Measurements from ENCODE around the gene SHOC2. TPM values are rescaled to one million over a fixed set of nuclear protein-coding genes. Genes with fewer than 3 reads are reported as not detected.

Gene SHOC2
- polyA plus RNA-seq, 1 of the 3 experiments (the other 2 are of a cell fraction) = 6.9 TPM

- 90% methylated on average over 3 of the region's 3 CpGs for WGBS (ENCODE audit: low lambda C conversion rate)
- Histone ChIP-seq H4K20me1 (ENCODE audit: insufficient read depth) (peaks cover 44% of the 10 kb centered on the region), H3K4me2 (no peak overlapping the region), H3F3A (replicated peaks; ENCODE audit: insufficient read depth) (no peaks in the 10 kb centered on the region), H3K27ac (ENCODE audit: low read depth in 2 of 2, low read length in 1 of 2) (no peak overlapping the region), H3K36me3 (replicated peaks in 1 of 2; ENCODE audit: control insufficient read depth in 1 of 2, insufficient read depth in 2 of 2, low read length in 1 of 2) (peaks cover 0 to 39% of the 10 kb centered on the region in 2 experiments), H3K9me3 (no peaks in the 10 kb centered on the region), H2AFZ (ENCODE audit: low read depth) (no peak overlapping the region), H3K9me2 (no peaks in the 10 kb centered on the region), H3K9ac (no peak overlapping the region), H3K4me1 (ENCODE audit: control insufficient read depth in 1 of 2, insufficient read depth in 2 of 2, low read depth in 1 of 2, low read length in 1 of 2) (no peaks in the 10 kb centered on the region), H3K79me2 (ENCODE audit: insufficient read depth) (peaks cover 95% of the 10 kb centered on the region), H3K4me3 (ENCODE audit: low read depth in 2 of 2, low read length in 1 of 2) (no peak overlapping the region), H3K27me3 (ENCODE audit: insufficient read depth) (no peaks in the 10 kb centered on the region)
- no peak for DNase-seq
- TF ChIP-seq MEF2A (IDR thresholded peaks at IDR 0.05; ENCODE audit: borderline replicate concordance, low read depth) (no peak), REST (IDR thresholded peaks at IDR 0.05; ENCODE audit: low read depth, low read length) (no peak), MXI1 (IDR thresholded peaks at IDR 0.05; ENCODE audit: low read depth, low read length) (no peak)
- CTCF ChIA-PET = interaction anchor here (0.9 kb wide), 1 partner anchor 11 kb away, joined by 3 read pairs; no protein-coding TSS in a partner anchor
- POLR2A ChIA-PET = no interaction called here
These were observed 54.0 kb downstream of the SHOC2 start for GRCh38 chr10:110973400-110973799.

- H3K9me3 ChIP-seq = no peaks in the 10 kb centered on the region
- H3K36me3 ChIP-seq (replicated peaks in 1 of 2; ENCODE audit: control insufficient read depth in 1 of 2, insufficient read depth in 2 of 2, low read length in 1 of 2) = peaks cover 4 to 26% of the 10 kb centered on the region in 2 experiments
- no peak overlapping the region for H2AFZ ChIP-seq (ENCODE audit: low read depth)
- H4K20me1 ChIP-seq (ENCODE audit: insufficient read depth) = peaks cover 26% of the 10 kb centered on the region; the same call in 1 of the 2 replicates
- no peak overlapping the region for H3K4me3 ChIP-seq (ENCODE audit: low read depth in 2 of 2, low read length in 1 of 2)
- POLR2A ChIA-PET = no interaction called here
- H3F3A ChIP-seq (replicated peaks; ENCODE audit: insufficient read depth) = no peaks in the 10 kb centered on the region
- H3K27ac ChIP-seq (ENCODE audit: low read depth in 2 of 2, low read length in 1 of 2) = no peak overlapping the region
- 100% methylated on average over 1 of the region's 1 CpG for WGBS (ENCODE audit: low lambda C conversion rate)
- TF ChIP-seq SIN3A (IDR thresholded peaks at IDR 0.05; ENCODE audit: borderline replicate concordance, low read depth, low read length) = no peak
- TF ChIP-seq USF2 (IDR thresholded peaks at IDR 0.05; ENCODE audit: borderline replicate concordance, low read depth, low read length) = no peak
- no peak for TF ChIP-seq GABPA (IDR thresholded peaks at IDR 0.05; ENCODE audit: low read depth)
- no peak for TF ChIP-seq CTCF (IDR thresholded peaks at IDR 0.05)
- no peak for TF ChIP-seq MEF2A (IDR thresholded peaks at IDR 0.05; ENCODE audit: borderline replicate concordance, low read depth)
- TF ChIP-seq EP300 (IDR thresholded peaks at IDR 0.05; ENCODE audit: borderline replicate concordance in 1 of 2, low read depth in 1 of 2, low read length in 1 of 2) = no peak
- no peak for TF ChIP-seq YY1 (IDR thresholded peaks at IDR 0.05; ENCODE audit: low read depth)
- H3K4me2 ChIP-seq = no peak overlapping the region
- no peak overlapping the region for H3K9ac ChIP-seq
- no peaks in the 10 kb centered on the region for H3K4me1 ChIP-seq (ENCODE audit: control insufficient read depth in 1 of 2, insufficient read depth in 2 of 2, low read depth in 1 of 2, low read length in 1 of 2)
- H3K79me2 ChIP-seq (ENCODE audit: insufficient read depth) = peaks cover 95% of the 10 kb centered on the region
- CTCF ChIA-PET = interaction anchor here (0.6 kb wide), 1 partner anchor 69 kb away, joined by 3 read pairs; no protein-coding TSS in a partner anchor
- H3K9me2 ChIP-seq = no peaks in the 10 kb centered on the region
- no peak for DNase-seq
- H3K27me3 ChIP-seq (ENCODE audit: insufficient read depth) = no peaks in the 10 kb centered on the region
These were observed 57.2 kb downstream of the SHOC2 start for GRCh38 chr10:110976577-110976976.

Data from SK-N-SH (cell line).